HG03060 (cell line): ENCODE data around the gene JAGN1.

Experiments used
- ATAC-seq: cut with Tn5 transposase; IDR thresholded peaks from one replicate; pipeline ENCODE4 v1.9.1; 2021; ENCODE audit warnings: low read depth, moderate number of reproducible peaks; ENCODE audit not compliant: unreplicated experiment

Gene JAGN1

GRCh38 chr3:9942934-9943690 lies 52.7 kb downstream of the JAGN1 start:
- no peak for ATAC-seq
